SK-N-MC (cell line): ENCODE data around the gene PMP22.

Experiments
- DNase-seq: peaks from one replicate; pipeline ENCODE4 v3.0.0-alpha.2; 2011; ENCODE audit warnings: low read depth, low spot score
- H3K27ac ChIP-seq: fragments of 200-600 bp; sonication (generic); 2 replicates; pipeline ENCODE4 v1.5.1; 2016; ENCODE audit warnings: mixed run types
- H3K36me3 ChIP-seq: fragments of 200-600 bp; sonication (generic); 2 replicates; pipeline ENCODE4 v1.6.1; 2017; ENCODE audit warnings: antibody characterized with exemption, low read length, mixed read lengths; ENCODE audit not compliant: insufficient read depth
- H3K4me3 ChIP-seq: fragments of 200-600 bp; sonication (generic); 2 replicates; pipeline ENCODE4 v1.5.1; 2016
- H3K9ac ChIP-seq: fragments of 200-600 bp; sonication (generic); 2 replicates; pipeline ENCODE4 v1.8.0; 2017; ENCODE audit warnings: mixed run types, mixed read lengths; ENCODE audit not compliant: insufficient read length
- H3K9me3 ChIP-seq: fragments of 200-600 bp; sonication (generic); 2 replicates; pipeline ENCODE4 v1.6.1; 2017; ENCODE audit warnings: low read depth, mild to moderate bottlenecking, antibody characterized with exemption, low read length, moderate library complexity, mixed read lengths
- EZH2 ChIP-seq: fragments of 200-600 bp; sonication (generic); IDR thresholded peaks from one replicate; pipeline ENCODE4 v1.6.1; 2017; ENCODE audit warnings: antibody characterized with exemption
- FOXP2 ChIP-seq: optimal IDR thresholded peaks from 2 replicates; pipeline ENCODE3; 2011; ENCODE audit warnings: mild to moderate bottlenecking, moderate library complexity; ENCODE audit not compliant: insufficient read depth; ENCODE audit errors: extremely low read length, control extremely low read depth
- POLR2AphosphoS5 ChIP-seq: IDR thresholded peaks from 2 replicates; pipeline ENCODE4 v1.6.1; 2012; ENCODE audit warnings: mild to moderate bottlenecking, low read depth, low read length, borderline replicate concordance

PMP22 gene

DNA sequence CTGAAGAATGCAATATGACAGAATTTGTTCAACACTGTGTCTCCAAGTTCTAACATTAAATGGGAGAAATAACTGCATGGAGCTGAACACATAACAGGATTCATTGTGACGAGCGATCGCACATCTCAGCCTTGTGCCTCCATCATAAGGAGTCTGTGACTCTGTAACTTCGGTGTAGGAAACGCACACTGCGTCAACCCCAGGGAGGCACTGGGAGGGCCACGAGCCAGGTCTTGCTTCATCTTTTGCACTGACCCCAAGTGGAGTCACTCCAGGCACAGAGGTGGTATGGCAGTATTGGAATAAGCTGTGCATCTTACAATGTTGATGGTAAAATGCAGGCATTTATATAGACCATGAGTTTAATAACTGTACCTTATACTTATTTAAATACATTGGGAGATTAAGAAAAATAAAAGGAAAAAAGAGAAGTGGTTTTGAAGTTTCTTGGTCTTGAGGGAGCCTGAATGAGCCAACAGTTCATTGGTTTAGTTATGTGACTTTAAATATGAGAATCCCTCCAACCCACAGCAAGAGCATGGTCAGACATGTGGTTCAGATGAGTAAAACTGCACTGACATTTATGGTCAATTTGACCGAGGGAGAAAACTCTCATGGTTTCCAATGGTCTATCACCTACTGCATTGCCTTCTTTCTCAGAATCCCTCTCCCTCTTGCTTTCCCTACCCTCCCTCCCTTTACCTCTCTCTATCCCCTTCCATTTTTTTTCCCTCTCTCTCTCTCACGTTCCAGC lies 5.7 kb upstream of the PMP22 start:
- DNase-seq = no peak
- no peak overlapping the region for H3K9ac ChIP-seq
- no peaks in the 10 kb centered on the region for H3K9me3 ChIP-seq
- no peak for TF ChIP-seq EZH2
- H3K36me3 ChIP-seq = no peaks in the 10 kb centered on the region
- no peak overlapping the region for H3K4me3 ChIP-seq
- H3K27ac ChIP-seq = no peak overlapping the region

DNA sequence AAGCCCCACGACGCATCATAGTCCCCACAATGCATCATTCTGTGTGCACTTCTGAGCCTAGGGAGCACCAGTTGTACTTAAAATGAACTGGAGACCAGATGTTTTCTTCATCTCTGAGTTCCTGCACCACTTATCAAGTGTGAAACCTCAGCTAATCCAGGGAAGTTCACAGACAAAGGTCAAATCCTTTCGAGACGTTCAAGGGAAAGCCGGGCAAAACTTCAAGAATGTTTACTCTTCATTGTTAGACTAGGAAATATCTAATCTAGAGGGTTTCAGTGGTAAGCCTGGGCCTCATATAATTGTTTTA lies 4.6 kb upstream of the PMP22 start:
- no peak for DNase-seq
- Histone ChIP-seq H3K36me3 (no peaks in the 10 kb centered on the region), H3K9ac (no peak overlapping the region), H3K9me3 (no peaks in the 10 kb centered on the region), H3K27ac (no peak overlapping the region), H3K4me3 (no peak overlapping the region)
- TF ChIP-seq POLR2AphosphoS5 (no peak), FOXP2 (no peak), EZH2 (no peak)

DNA sequence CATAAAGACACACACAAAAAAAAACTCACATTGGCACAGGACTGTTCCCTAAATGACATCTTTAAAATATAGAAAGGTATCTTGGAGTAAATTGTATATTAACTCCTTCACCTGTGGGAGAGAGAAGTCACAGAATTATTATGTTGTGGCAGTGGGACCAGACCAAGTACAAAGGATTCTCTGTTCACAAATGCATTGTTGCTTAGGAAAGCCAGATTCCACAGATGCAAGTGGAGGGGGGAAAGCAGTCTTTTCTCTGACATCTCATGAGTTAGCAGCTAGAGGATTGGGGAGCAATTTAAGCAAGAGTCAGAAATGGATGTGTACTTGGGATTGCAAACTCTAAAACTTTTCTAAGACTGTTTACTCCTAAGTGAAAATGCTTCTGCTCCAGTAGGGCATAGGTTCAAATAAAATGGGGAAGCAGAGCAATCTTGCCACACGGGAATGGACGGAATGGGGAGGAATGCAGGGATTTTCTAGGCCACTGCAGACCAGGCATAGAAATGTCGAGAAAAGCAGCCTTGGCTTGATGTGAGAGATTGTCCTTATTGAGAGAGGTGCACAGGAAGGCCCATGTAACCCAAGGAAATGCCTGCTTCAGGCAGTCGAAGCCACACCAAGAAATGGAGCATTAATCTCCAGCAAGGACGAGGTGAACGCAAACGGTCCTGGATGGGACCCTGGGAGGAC lies 4.1 kb upstream of the PMP22 start:
- no peaks in the 10 kb centered on the region for H3K9me3 ChIP-seq
- H3K4me3 ChIP-seq = no peak overlapping the region
- no peak overlapping the region for H3K27ac ChIP-seq
- H3K9ac ChIP-seq = no peak overlapping the region
- no peak for TF ChIP-seq POLR2AphosphoS5
- TF ChIP-seq EZH2 = no peak
- no peak for TF ChIP-seq FOXP2
- DNase-seq = no peak
- no peaks in the 10 kb centered on the region for H3K36me3 ChIP-seq

DNA sequence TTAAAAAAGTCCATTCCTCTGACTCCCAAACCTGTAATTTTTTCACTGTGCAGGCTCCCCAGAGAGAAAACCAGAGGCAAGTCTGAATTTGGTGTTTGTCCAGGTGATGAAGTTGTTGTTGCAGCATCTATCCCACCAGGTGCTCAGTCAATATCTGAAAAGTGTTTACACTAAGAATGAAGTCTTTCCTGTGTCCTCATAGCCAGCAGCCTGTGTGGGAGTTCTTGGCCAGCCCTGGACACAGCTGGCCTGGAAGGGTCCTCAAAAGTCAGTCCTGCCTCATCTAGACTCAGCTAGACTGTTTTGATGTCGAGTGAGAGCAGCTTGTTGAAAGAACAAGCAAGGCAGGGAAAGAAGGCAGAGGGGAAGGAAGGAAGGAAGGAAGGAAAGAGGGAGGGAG lies 3.3 kb upstream of the PMP22 start:
- no peak for DNase-seq
- no peaks in the 10 kb centered on the region for H3K9me3 ChIP-seq
- H3K9ac ChIP-seq = no peak overlapping the region
- no peak overlapping the region for H3K27ac ChIP-seq
- TF ChIP-seq EZH2 (no peak), FOXP2 (no peak), POLR2AphosphoS5 (no peak)
- no peaks in the 10 kb centered on the region for H3K36me3 ChIP-seq
- no peak overlapping the region for H3K4me3 ChIP-seq

DNA sequence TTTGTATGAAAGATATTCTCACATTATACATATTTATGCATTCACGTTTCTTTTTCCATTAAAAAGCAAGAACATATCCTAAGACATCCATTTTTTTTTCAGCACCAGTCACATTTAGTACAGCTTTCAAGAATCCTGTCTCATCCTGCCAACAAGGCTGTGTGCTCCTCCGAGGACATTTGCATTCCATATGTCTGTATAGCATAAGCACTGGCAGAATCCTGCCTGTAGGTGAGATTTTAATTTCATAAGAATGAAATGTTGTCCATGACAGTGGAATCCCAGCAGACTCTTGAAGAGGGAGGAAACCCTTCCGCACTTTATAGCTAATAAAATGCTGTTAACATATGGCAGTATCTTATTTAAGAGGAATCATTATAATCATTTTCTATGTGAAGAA lies 2.9 kb upstream of the PMP22 start:
- no peak overlapping the region for H3K27ac ChIP-seq
- DNase-seq = no peak
- no peak overlapping the region for H3K9ac ChIP-seq
- no peak overlapping the region for H3K4me3 ChIP-seq
- no peak for TF ChIP-seq POLR2AphosphoS5
- no peak for TF ChIP-seq FOXP2
- TF ChIP-seq EZH2 = no peak
- H3K9me3 ChIP-seq = no peaks in the 10 kb centered on the region
- H3K36me3 ChIP-seq = no peaks in the 10 kb centered on the region

DNA sequence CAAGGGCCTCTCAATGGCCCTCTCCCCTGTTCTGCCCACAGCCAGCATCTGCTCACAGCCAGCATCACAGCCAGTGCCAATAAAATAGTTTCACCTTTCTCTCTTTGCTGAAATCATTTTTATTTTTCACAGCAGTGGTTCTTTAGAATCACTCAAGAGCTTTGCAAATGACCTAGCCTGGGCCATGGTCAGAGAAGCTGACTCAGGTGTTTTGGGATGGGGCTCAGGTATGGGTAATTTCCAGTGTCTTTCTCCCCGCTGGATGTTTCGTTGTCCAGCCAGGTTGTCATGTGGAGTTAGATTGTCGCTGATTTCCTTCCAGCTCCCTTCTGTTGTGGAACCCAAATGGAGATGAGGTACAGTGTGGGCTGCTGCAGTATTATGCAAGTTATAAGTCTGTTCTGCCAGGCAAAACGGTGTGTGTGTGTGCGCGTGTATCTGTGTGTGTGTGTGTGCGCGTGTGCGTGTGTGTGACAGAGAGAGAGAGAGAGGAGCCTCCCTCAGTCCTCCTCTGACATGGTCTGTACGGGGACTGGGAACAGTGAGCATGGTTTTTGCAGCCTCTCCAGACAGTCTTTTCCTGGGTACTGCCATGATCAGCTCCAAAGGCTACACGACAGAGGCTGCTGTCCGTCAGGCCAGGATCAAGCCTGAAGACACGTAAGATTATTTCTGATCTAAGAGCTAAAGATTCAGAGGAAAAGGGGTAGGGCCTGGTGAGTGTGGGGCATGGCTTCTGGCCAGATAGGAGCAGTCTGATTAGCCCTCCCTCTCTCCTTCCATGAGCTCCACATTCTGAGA lies 1.4 kb upstream of the PMP22 start:
- Histone ChIP-seq H3K9me3 (no peaks in the 10 kb centered on the region), H3K9ac (no peak overlapping the region), H3K36me3 (no peaks in the 10 kb centered on the region), H3K27ac (no peak overlapping the region), H3K4me3 (no peak overlapping the region)
- DNase-seq = no peak
- TF ChIP-seq POLR2AphosphoS5 (no peak), EZH2 (no peak), FOXP2 (no peak)

DNA sequence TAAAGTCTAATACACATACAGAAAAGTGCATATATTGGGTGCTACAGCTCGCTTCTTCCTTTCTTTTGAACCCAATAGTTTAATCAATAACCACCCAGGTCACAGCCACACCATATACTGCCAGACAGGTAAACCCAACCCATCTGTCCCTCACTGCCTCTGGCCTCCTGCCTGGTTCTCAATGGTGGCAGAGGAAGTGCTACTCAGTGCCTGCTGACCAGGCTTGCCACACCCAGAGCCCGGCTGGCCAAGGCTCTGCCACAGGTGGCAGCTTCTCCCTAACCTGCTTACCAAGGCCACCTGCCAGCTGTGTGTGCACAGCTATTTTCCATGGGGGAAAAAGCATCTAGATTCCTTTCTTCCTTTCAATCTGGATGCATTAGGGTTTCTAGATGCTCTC lies 584 bp downstream of the PMP22 start:
- Histone ChIP-seq H3K36me3 (no peaks in the 10 kb centered on the region), H3K27ac (no peak overlapping the region), H3K9ac (no peak overlapping the region), H3K4me3 (no peak overlapping the region), H3K9me3 (no peaks in the 10 kb centered on the region)
- no peak for TF ChIP-seq EZH2
- no peak for TF ChIP-seq POLR2AphosphoS5
- no peak for TF ChIP-seq FOXP2
- no peak for DNase-seq

DNA sequence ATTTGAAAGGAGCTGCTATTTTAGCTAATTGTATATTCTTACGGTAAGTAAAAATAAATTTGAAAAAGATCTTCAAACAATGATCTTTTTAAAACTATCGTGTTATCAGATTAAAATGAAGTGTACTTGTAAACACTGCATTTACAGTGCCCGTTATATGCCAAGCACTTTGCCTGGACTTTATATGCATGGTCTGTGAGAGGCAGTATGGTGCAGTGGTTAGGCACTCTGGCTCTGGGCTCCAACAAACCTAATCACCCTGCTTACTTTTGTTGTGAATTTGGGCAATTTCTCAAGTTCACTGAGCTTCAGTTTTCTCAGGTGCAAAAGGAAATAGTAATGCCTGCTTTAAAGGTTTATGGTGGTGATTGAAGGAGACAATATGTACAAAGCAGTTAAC lies 1.4 kb downstream of the PMP22 start:
- no peaks in the 10 kb centered on the region for H3K36me3 ChIP-seq
- no peak for TF ChIP-seq FOXP2
- no peak for TF ChIP-seq POLR2AphosphoS5
- TF ChIP-seq EZH2 = no peak
- H3K4me3 ChIP-seq = no peak overlapping the region
- DNase-seq = no peak
- H3K9me3 ChIP-seq = no peaks in the 10 kb centered on the region
- no peak overlapping the region for H3K9ac ChIP-seq
- no peak overlapping the region for H3K27ac ChIP-seq

DNA sequence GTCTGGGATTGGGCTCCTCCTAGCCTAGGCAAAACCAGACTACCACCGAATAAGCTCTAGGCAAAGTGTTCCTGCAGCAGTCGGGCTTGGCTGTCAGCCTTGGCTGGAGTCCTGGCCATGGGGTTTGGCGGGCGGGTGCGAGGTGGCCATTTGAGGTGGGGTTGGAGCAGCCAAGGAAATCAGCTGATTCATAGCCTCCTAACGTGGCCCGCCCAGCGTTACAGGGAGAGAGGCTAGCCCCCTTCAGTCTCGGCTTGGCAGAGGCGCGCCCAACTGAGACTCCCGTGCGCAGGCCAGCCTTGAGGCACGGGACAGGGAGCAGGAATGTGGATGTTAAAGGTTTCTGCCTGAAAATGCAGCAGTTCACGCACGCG lies 1.9 kb downstream of the PMP22 start:
- Histone ChIP-seq H3K9ac (no peak overlapping the region), H3K4me3 (no peak overlapping the region), H3K27ac (no peak overlapping the region), H3K9me3 (no peaks in the 10 kb centered on the region), H3K36me3 (no peaks in the 10 kb centered on the region)
- DNase-seq = no peak
- peak; percentile 63 for TF ChIP-seq EZH2
- no peak for TF ChIP-seq POLR2AphosphoS5
